Measurements from ENCODE around the gene PLEKHF1.

- TF ChIP-seq CTCF (IDR thresholded peaks at IDR 0.05; ENCODE audit: insufficient read depth, low read length) (no peak), POLR2AphosphoS5 (IDR thresholded peaks at IDR 0.05; ENCODE audit: low read depth) (no peak), REST (IDR thresholded peaks at IDR 0.05; ENCODE audit: insufficient replicate concordance, low read depth) (no peak), GABPA (IDR thresholded peaks at IDR 0.05; ENCODE audit: low read depth) (no peak), SPI1 (IDR thresholded peaks at IDR 0.05; ENCODE audit: borderline replicate concordance, low read depth) (no peak)
Observed at GRCh38 chr19:29634423-29635130, 30.7 kb upstream of the PLEKHF1 start.
